T-helper 1 cell (primary cell): Measurements from ENCODE around the gene AP1B1.

ENCODE experiments used
- DNase-seq, 5 donors: peaks; one replicate each; pipeline ENCODE4 v3.0.0-alpha.2; 2012 to 2020

AP1B1 gene

DNA sequence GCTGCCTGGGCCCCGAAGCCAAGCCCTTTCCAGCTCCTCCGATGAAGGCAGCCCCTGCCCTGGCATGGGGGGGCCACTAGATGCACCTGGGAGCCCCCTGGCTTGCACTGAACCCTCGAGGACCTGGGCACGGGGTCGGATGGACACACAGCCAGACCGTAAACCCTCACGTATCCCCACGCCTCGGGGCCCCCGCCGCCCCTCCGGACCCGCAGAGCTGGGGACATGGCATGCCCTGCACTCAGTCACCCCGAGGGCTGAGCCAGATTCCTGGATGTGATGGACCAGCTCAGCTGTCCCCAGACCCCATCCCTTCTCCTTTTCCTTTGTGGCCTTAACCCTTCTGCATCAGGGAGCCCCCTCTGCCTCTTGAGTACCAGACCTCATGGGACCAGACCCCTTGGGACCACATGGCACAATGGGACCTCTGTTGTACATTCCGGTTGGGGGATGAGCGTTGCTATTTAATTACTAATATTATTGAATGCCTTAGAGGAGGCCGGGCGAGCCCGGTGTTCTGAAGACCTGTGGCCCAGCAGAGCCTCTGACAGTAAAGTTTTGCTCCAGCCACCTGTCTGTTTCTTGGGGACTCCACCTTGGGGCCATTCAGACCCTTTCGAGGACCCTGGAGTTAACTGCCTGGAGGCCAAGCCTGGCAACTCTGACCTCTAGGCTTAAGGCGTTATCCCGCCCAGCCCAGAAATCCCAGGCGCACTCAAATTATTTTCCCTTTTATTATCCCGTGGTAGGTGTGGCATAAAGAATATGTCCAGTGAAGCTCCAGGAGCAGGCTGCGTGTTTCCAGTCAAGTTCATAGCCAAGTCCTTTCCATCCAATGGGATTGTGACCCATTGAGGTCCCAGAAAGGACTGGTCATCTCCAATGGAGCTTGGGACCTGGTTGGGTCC, 75.9 kb downstream of the AP1B1 start:
- no peak for DNase-seq

DNA sequence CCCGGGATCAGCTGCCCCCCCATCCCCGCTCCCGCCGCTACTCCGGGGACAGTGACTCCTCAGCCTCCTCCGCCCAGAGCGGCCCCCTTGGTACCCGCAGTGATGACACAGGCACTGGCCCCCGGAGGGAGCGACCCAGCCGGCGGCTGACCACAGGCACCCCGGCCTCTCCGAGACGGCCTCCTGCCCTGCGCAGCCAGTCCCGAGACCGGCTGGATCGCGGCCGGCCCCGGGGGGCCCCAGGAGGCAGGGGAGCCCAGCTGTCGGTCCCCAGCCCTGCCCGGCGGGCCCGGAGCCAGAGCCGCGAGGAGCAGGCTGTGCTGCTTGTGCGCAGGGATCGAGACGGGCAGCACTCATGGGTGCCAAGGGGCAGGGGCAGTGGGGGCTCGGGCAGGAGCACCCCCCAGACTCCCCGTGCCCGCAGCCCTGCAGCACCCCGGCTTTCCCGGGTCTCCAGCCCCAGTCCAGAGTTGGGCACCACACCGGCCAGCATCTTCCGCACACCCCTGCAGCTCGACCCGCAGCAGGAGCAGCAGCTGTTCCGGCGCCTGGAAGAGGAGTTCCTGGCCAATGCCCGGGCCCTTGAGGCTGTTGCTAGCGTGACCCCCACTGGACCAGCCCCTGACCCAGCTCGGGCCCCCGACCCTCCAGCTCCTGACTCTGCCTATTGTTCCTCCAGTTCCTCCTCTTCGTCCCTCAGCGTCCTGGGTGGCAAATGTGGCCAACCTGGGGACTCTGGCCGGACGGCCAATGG, 76.7 kb downstream of the AP1B1 start:
- no peak for DNase-seq

DNA sequence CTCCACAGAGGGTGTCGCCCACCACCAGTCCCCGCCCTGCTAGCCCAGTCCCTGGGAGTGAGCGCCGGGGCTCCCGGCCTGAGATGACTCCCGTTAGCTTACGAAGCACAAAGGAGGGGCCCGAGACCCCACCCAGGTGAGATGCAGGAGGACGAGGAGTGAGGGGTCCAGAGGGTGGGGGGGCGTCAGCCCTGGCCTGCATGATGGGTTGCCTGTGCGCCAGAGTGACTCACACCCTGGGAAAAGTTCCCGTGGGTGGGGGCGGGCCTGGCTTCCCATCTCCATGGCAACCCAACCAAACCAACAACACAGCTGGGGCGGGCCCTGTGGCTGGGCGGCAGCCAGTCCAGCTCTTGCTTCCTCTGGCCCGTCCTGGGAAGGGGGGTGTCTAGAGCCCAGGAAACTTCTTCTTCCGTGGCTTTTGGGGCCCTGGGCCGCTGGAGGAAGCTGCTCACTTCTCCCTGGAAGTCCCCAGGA, 77.5 kb downstream of the AP1B1 start:
- DNase-seq, result peak in 3 of 5 donors; percentile 24 to 35 (median 29)

DNA sequence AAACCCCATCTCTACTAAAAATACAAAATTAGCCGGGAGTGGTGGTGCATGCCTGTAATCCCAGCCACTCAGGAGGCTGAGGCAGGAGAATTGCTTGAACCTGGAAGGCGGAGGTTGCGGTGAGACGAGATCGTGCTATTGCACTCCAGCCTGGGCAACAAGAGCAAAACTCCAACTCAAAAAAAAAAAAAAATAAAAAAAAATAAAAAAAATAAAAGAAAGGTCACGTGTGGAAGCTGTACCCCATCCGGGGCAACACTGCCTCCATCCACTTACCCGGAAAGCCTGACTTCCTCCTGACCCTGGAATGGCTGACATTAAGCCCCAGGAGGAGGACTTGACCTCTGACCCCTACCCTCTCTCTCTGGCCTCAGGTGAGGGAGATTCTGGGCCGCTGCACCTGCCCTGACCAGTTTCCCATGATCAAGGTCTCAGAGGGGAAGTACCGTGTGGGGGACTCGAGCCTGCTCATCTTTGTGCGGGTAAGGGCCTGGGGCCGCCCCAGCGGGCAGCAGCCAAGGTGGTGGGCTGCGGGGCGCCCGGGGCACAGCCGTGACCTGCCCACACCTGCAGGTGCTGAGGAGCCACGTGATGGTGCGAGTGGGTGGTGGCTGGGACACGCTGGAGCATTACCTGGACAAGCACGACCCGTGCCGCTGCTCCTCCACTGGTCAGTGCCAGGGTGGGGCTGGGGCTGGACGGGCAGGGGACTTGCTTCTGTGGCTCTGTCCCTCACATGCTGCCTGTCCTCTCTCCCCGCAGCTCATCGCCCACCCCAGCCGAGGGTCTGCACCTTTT, 78.1 kb downstream of the AP1B1 start:
- DNase-seq, result no peak

DNA sequence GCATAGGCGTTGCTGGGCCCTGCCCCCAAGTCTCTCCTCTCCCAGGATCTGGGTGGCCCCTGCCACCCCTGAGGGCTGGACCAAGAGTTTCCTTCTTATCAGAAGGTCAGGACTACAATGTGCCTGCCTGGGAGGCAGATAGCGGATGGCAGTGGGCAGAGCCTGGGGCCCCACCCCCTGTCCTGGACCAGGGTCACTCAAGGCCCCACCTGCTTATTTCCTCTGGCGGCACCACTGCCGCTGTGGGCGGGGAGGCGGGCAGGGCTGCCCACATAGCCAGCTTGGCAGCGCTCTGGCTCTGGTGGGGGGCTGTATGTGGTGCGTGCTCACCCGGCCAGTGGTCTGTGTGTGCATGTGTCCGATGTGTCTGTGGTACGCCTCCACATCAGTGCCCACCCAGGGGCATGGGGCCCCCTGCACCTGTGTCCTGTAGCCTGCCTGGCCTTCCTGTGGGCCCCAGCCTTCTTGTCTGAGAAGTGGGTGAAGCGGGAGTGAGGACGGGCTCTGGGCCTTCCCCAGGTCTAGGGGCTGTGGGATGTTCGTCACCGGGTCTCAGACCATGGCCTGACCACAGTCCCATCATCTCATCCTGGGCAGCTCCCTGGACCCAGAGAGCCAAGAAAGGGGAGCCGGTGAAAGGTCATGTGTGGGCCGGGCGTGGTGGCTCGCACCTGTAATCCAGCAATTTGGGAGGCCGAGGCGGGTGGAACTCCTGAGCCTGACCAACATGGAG, 78.9 kb downstream of the AP1B1 start:
- DNase-seq, result no peak

DNA sequence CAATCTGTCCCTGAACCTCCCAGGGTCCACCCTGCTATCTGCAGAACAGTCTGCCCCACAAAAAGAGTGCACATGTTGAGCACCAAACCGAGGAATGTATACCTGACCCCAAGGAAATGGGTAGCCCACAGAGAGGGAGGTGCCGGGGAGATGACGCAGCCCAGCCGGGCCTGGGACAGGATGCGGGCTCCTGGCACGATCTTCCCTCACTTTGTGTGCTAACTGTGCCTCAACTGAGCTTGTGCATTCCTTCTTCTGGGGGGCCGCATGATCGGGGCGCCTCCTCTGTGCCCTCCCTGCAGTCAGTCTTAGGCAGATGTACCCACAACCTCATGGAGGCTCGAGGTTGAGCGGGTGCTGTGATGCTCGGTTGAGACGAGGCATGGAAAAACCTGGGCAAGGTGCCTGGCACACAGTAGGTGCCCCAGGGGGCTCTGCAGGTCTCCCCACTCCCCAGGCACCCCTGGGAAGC, 79.5 kb downstream of the AP1B1 start:
- DNase-seq, result peak in 1 of 5 donors; percentile 59

DNA sequence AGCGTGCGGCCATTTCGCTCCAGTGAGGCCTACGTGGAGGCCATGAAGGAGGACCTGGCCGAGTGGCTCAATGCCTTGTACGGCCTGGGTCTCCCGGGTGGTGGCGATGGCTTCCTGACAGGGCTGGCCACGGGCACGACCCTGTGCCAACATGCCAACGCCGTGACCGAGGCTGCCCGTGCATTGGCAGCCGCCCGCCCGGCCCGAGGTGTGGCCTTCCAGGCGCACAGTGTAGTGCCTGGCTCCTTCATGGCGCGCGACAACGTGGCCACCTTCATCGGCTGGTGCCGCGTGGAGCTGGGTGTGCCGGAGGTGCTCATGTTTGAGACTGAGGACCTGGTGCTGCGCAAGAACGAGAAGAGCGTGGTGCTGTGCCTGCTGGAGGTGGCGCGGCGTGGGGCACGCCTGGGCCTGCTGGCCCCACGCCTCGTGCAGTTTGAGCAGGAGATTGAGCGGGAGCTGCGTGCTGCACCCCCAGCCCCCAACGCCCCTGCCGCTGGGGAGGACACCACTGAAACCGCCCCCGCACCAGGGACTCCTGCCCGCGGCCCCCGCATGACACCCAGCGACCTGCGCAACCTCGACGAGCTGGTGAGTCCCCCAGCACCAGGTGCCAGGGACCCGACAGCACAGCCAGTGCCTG, 80.1 kb downstream of the AP1B1 start:
- DNase-seq, result no peak

DNA sequence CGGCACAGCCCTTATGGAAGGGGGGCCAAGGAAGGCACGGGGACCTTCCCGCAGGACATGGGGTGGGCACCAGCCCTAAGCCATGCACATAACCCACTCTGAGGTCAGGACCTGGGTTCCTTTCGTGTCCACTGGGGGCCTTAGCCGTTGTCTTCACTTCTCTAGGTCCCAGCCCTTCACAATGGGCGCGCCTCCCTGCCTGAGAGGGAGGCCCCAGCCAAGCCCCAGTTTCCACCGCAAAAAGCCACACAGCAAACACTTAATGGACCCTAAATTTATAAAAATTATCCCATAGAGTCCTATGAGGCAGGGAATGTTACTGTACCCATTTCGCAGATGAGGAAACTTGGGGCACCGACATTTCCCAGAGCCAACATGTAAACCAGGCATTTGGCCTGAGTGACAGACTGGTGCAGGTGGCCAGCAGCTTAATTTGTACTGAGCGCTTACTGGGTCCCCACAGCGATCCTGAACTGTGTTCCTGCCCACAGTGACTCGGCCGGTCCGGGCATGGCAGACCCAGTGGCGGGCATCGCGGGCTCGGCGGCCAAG, 80.7 kb downstream of the AP1B1 start:
- DNase-seq, result no peak

DNA sequence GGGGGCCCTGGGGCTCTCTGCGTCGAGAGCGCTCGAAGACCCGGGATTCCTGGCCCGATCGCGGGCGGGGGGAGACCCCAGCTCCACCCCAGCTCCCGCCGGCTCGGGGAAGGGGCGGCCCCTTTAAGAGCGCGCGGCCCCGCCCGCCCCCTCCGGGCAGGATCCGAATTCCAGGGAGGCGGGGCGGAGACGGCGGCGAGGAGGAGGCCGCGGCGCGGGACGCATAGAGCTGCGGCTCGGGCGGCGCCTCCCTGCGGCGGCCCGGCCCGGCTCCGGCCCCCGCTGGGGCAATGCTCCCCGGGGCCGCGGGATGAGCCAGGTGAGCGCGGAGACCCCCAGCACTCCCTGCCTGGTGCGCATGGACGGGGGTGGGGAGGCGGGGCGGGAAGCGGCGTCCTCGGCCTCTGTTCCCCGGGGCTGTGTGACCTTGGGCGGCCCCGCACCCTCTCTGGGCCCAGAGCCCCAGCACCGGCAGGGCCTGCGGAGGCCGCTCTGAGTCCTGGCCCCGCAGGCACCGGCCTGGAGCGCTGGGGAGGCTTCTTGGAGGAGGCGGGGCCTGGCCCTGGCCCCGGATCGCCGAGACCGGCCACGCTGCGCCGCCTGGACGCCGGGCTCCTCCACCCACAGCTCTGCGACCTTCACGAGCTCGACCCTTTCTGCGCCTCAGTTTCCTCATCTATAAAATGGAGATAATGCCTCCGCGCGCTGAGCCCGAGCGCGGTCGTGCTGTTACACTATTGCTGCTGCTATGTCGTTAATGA, 81.4 kb downstream of the AP1B1 start:
- DNase-seq, result peak in 2 of 5 donors; percentile 16 to 32

DNA sequence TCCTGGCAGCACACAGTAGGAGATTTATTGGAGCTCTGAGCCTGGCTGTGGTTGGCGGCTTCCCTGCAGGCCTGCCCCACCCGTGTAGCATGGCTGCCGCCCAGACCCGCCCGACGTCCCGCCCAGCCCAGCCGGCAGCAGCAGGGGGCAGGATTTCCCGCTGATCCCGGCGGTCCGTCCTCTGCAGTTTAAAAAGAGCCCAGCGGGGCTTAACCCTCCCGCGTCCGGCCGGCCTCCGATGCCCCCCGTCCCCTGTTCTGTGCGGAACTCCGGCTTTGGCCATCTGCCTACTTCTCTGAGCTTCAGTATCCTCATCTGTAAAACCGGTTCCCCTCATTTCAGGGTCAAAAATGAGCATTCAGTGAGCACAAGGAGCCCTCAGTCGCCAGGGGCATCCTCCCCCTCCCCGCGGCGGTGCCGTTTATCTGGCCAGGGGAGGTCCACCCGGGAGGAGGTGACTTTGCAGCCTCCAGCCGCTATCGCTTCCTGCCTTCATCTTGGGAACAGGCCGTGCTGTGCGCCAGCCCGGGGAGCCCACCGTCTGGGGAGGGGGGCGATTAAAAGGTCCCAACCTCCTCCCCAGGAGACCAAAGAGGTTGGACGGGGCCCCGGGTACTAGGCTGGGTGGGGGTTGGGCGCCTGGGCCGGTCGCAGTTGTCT, 82.1 kb downstream of the AP1B1 start, which contains the start of gene GAS2L1:
Gene GAS2L1, plus strand, starts transcription at position 476 of the 660 bp plus-strand sequence. CDS start 1,456 bp downstream, outside the sequence.
- peak in 2 of 5 donors; percentile 19 to 54 for DNase-seq

DNA sequence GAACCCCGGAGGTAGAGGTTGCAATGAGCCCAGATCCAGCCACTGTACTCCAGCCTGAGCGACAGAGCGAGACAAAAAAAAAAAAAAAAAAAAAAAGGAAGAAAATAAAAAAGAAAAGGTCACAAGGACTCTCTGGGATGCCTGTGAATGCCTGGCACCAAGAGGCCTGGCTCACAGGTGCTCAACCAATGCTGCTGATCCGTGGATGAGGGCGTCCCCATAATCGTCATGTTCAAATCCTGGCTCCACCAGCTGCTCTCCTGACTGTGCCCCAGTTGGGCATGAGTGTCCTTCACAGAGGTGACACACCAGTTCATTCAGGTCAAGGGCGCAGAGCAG, 82.6 kb downstream of the AP1B1 start:
- no peak for DNase-seq

DNA sequence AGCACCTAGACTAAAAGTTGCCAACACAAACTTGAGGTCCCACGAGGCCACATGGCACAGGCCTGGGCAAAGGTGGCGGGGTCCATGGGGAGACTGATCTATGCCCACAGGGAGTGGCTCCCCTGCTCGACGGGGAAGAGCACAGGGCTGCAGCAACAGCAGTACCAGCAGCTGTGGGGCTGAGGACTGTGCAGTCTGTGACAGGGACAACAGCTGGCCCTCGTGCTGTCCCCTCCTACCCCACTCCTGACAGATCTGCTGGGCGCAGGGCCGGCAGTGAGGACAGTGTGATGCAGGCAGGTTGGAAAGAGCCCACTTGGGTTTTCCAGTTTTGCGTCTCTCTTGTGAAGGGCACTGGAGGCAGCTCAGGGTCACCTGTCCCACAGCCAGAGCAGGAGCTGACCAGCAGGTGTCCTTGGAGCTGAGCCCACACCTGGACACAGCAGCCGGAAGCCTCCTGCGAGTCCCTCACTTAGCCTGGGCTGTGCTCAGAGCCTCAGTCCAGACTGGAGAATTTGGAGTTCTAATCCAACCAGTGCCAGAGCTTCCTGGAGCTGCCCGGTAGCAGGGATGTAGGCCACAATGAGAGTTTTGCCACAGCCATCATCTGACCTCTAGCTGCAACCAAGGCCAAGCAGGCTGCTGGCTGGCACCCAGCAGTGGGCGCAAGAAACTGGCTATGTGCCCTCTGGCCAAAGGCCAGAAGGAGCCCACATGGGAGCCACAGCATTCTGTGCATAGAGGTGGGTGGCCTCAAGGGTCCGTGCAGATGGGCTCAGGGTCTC, 85.5 kb downstream of the AP1B1 start:
- DNase-seq, result no peak

DNA sequence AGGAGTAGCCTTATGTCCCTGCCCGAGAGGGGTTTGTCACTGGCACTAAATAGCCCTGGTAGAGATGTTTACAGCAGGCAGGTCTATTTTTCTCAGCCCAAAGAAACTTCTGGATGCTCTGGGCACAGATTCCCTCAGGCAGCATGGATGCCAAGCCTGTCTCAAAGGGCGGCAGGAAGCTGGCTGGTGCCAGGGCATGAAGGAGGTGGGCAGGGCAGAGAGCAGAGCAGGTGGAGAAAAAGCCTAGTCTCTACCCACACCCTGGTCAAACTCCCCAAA, 86.0 kb downstream of the AP1B1 start:
- no peak for DNase-seq

DNA sequence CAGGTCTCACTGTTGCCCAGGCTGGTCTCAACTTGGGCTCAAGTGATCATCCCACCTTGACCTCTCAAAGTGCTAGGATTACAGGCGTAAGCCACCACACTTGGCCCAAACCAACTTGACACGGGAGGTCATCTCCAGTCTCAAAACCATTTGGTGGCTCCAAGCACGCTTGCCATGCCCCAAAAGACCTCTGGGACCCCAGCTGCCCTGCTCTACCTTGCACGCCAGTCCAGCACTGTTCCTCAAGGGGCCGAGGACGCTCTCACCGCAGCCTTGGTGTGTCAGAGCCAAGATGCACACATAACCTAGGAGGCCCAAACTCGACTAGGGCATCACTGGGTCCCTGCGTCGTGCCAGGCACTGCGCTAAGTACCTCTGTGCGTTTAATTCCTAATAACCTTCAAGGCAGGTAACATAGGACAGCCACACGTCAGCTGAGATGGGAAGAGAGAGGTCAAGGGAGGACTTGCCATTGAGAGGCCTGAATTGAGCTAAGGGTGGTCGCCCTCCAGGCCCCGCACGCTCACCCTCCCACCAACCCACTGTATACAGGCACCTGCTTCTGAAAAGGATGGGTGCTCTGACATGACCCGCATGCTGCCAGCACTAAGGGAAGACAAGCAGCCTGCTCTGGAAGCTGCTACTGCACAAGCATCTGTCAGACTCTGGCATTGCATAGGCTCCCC, 86.5 kb downstream of the AP1B1 start:
- no peak for DNase-seq

DNA sequence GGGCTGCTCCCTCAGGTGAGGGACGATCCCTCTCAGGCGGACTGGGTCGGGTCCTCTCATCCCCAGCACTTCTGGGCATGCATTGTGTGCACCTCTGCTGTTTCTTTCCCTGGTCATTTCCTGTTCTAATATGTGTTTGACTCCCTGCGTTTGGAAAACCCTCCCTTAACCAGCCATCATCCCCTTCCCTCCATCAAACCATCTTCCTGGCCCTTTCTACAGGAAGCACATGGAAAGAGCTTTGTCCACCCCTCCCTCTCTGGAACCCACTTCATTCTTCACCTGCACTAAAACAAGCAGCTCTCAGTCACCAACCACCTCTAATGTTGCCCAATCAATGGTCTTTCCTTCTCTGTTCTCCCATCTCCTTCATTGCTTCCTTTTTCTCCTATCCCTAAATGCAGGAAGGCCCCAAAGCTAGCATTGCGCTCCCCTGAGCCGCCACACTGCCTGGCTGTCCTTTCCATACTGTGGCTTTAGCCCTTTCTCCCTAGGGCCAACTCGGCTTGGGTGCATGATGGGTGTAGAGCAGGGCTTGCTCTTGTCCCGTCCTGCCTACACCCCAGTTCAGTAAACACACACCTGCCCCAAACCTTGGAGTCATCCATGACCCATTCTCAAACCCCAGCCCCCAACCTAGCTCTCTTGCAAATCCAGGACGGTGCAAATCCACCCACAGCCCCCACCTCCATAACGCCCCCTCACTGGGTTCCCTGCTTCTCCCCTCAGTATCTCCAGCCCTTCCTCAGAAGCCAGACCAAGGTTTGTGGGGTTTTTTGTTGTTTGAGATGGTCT, 87.4 kb downstream of the AP1B1 start:
- DNase-seq, result no peak

DNA sequence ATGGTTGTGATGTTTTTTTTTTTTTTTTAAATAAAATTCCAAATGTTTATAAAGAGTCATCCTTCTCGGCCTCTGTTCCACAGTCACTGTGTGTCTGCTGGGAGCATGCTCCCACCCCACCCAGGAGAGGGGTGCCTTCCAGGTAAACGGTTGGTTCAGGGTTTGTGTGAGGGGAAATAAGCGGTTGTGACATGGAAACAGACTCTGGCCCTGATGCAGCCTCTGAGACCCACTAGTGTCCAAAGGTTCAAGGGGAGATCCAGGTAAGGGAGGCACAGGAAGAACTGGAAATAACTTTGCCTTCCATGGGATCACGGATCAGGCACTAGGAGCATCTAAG, 87.9 kb downstream of the AP1B1 start:
- DNase-seq, result no peak

DNA sequence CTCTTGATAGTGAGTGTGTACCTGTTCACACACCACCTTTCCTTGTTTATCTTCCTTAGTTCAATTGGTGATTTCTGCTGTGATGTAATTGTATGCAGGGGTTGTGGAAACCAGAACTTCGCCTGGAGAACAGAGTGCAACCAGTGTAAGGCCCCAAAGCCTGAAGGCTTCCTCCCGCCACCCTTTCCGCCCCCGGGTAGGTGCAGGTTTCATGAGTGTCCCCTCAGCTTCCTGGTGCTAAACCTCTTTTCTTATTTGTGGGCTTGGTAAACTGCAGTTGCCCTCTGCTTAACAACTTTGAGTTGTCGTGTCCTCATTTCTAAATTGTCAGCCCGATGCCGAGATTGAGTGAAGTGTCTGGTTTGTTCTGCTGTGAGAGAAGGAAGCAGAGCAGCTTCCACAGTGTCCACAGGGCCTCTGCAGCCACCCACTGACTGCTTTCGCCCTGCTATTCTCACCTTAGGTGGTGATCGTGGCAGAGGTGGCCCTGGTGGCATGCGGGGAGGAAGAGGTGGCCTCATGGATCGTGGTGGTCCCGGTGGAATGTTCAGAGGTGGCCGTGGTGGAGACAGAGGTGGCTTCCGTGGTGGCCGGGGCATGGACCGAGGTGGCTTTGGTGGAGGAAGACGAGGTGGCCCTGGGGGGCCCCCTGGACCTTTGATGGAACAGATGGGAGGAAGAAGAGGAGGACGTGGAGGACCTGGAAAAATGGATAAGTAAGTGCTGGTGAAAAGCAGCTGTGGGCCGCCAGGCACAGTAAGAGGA, 89.1 kb downstream of the AP1B1 start:
- DNase-seq, result no peak
